ENCODE measurements around the gene DYDC1.

- no peak for TF ChIP-seq EZH2phosphoT487 (IDR thresholded peaks at IDR 0.05; ENCODE audit: insufficient read depth, low read depth)
- TF ChIP-seq EZH2 (IDR thresholded peaks at IDR 0.05; ENCODE audit: insufficient read depth, poor library complexity, severe bottlenecking): no peak
These were observed 67.7 kb downstream of the DYDC1 start for GRCh38 chr10:80288849-80289248.
